HCT116 (cell line): Measurements from ENCODE around the gene MCF2L2. TPM values are rescaled to one million over a fixed set of nuclear protein-coding genes. Genes with fewer than 3 reads are reported as not detected.

Source experiments
- ATAC-seq: fragments of 200-7000 bp; cut with Tn5 transposase; 2 replicates; pipeline ENCODE4 v1.9.1; 2020; ENCODE audit warnings: mild to moderate bottlenecking, moderate library complexity
- BruUV-seq: library from RNA; stranded (reverse); fragments of 400-500 nt; replicated peaks from 2 replicates; lab custom pipeline; 2021; lab: Mats Ljungman, UMichigan
- CTCF ChIA-PET: fragments of 300-600 bp; sonication (Branson Sonifier 250); formaldehyde crosslinking; loops from one replicate; lab custom pipeline; 2021; ENCODE audit warnings: antibody characterized with exemption; lab: Charles Lee
- POLR2A ChIA-PET: fragments of 300-600, 350-600 bp; sonication (Branson Sonifier 250); formaldehyde crosslinking; loops from one replicate; lab custom pipeline; 2021; ENCODE audit warnings: antibody characterized with exemption; lab: Charles Lee
- RAD21 ChIA-PET, 2 experiments: fragments of 300-600 bp; sonication (Branson Sonifier 250); formaldehyde crosslinking; loops; one replicate each; lab custom pipeline; 2023; ENCODE audit warnings: low total read pairs in 2 of 2; ENCODE audit not compliant: uncharacterized antibody in 2 of 2, unreplicated experiment in 2 of 2, low non-redundant PET in 1 of 2; lab: Charles Lee
- DNase-seq: peaks from one replicate; pipeline ENCODE4 v3.0.0-alpha.2; 2010; ENCODE audit warnings: low read depth, low spot score
- H2AFZ ChIP-seq: fragments of 200-600 bp; shearing (Covaris generic), sonication (generic); 2 replicates; pipeline ENCODE4 v1.6.1; 2017; ENCODE audit warnings: low read depth, mixed run types, mixed read lengths, antibody characterized with exemption, low read length; ENCODE audit not compliant: poor library complexity, severe bottlenecking
- H3K27ac ChIP-seq: 2 replicates; pipeline ENCODE4 v1.5.1; 2012; ENCODE audit warnings: low read depth, low read length
- H3K27me3 ChIP-seq: fragments of 200-600 bp; sonication (generic); 2 replicates; pipeline ENCODE4 v1.6.1; 2016; ENCODE audit warnings: mixed run types, low read length, mixed read lengths; ENCODE audit not compliant: insufficient read depth
- H3K36me3 ChIP-seq, 2 experiments: fragments of 200-500 bp in 1 of 2; fragments of 200-600 bp in 1 of 2; sonication (Bioruptor generic) in 1 of 2; sonication (generic) in 1 of 2; 2 replicates each; pipeline versions ENCODE4 v1.5.1 to v1.6.1; 2014 to 2016; ENCODE audit warnings: low read length in 2 of 2, inconsistent platforms in 1 of 2, mixed read lengths in 1 of 2, mixed run types in 1 of 2; ENCODE audit not compliant: insufficient read depth in 2 of 2, control insufficient read depth in 1 of 2
- H3K4me1 ChIP-seq, 2 experiments: fragments of 200-600 bp in 1 of 2; sonication (generic) in 1 of 2; 2 replicates each; pipeline versions ENCODE4 v1.5.1 to v1.6.1; 2012 to 2017; ENCODE audit warnings: low read length in 2 of 2, inconsistent platforms in 1 of 2, mild to moderate bottlenecking in 1 of 2, mixed read lengths in 1 of 2, mixed run types in 1 of 2, moderate library complexity in 1 of 2; ENCODE audit not compliant: insufficient read depth in 2 of 2, control insufficient read depth in 1 of 2
- H3K4me2 ChIP-seq: fragments of 200-600 bp; sonication (generic); 2 replicates; pipeline ENCODE4 v1.6.1; 2017; ENCODE audit warnings: mixed run types, low read length, mixed read lengths
- H3K4me3 ChIP-seq, 2 experiments: fragments of 200-600 bp in 1 of 2; sonication (generic) in 1 of 2; replicated peaks in 1 of 2; 2 replicates each; pipeline ENCODE4 v1.5.1; 2011 to 2016; ENCODE audit warnings: low read length in 2 of 2, control low read depth in 1 of 2, low read depth in 1 of 2, mild to moderate bottlenecking in 1 of 2, mixed read lengths in 1 of 2, mixed run types in 1 of 2
- H3K79me2 ChIP-seq: fragments of 200-600 bp; sonication (generic); 2 replicates; pipeline ENCODE4 v1.6.1; 2017; ENCODE audit warnings: mild to moderate bottlenecking, mixed run types, low read length, moderate library complexity, mixed read lengths; ENCODE audit not compliant: insufficient read depth
- H3K9ac ChIP-seq: fragments of 200-600 bp; sonication (generic); 2 replicates; pipeline ENCODE4 v1.6.1; 2016; ENCODE audit warnings: low read length, mixed read lengths
- H3K9me2 ChIP-seq: fragments of 200-600 bp; sonication (generic), shearing (Covaris generic); 2 replicates; pipeline ENCODE4 v1.6.1; 2017; ENCODE audit warnings: mixed run types, mild to moderate bottlenecking, moderate library complexity; ENCODE audit not compliant: insufficient read depth
- H3K9me3 ChIP-seq, 2 experiments: fragments of 200-500 bp in 1 of 2; fragments of 200-600 bp in 1 of 2; sonication (Bioruptor generic) in 1 of 2; sonication (generic) in 1 of 2; 2 replicates each; pipeline ENCODE4 v1.6.1; 2014 to 2017; ENCODE audit warnings: low read length in 2 of 2, mixed read lengths in 2 of 2, inconsistent platforms in 1 of 2, low read depth in 1 of 2, mild to moderate bottlenecking in 1 of 2, mixed run types in 1 of 2, moderate library complexity in 1 of 2; ENCODE audit not compliant: control insufficient read depth in 1 of 2, insufficient read depth in 1 of 2
- H4K20me1 ChIP-seq: fragments of 200-600 bp; sonication (generic), shearing (Covaris generic); 2 replicates; pipeline ENCODE4 v1.6.1; 2017; ENCODE audit warnings: mixed run types, mild to moderate bottlenecking, moderate library complexity; ENCODE audit not compliant: insufficient read depth
- CBX3 ChIP-seq: IDR thresholded peaks from 2 replicates; pipeline ENCODE4 v1.6.1; 2012; ENCODE audit warnings: low read depth
- EGR1 ChIP-seq: IDR thresholded peaks from 2 replicates; pipeline ENCODE4 v1.6.1; 2012; ENCODE audit warnings: low read depth
- EZH2 ChIP-seq: fragments of 200-600 bp; sonication (generic); IDR thresholded peaks from 2 replicates; pipeline ENCODE4 v1.6.1; 2017; ENCODE audit warnings: antibody characterized with exemption, mixed run types
- FOSL1 ChIP-seq: IDR thresholded peaks from 2 replicates; pipeline ENCODE4 v1.6.1; 2012; ENCODE audit warnings: low read depth
- JUND ChIP-seq: IDR thresholded peaks from 2 replicates; pipeline ENCODE4 v1.6.1; 2012
- POLR2A ChIP-seq: IDR thresholded peaks from 2 replicates; pipeline ENCODE4 v1.7.0; 2011; ENCODE audit warnings: borderline replicate concordance; ENCODE audit not compliant: insufficient read depth, insufficient read length; ENCODE audit errors: extremely low read depth
- RAD21 ChIP-seq: IDR thresholded peaks from 2 replicates; pipeline ENCODE4 v1.6.1; 2012; ENCODE audit warnings: low read depth, mild to moderate bottlenecking
- SP1 ChIP-seq: IDR thresholded peaks from 2 replicates; pipeline ENCODE4 v1.6.1; 2012; ENCODE audit warnings: low read depth
- SRF ChIP-seq: IDR thresholded peaks from 2 replicates; pipeline ENCODE4 v1.6.1; 2012; ENCODE audit warnings: low read depth
- TCF7L2 ChIP-seq: IDR thresholded peaks from 2 replicates; pipeline ENCODE4 v1.7.0; 2011; ENCODE audit warnings: borderline replicate concordance, inconsistent platforms; ENCODE audit not compliant: insufficient read depth, insufficient read length; ENCODE audit errors: extremely low read depth
- YY1 ChIP-seq: IDR thresholded peaks from 2 replicates; pipeline ENCODE4 v1.6.1; 2011; ENCODE audit warnings: low read length, low read depth, moderate library complexity, mild to moderate bottlenecking; ENCODE audit not compliant: insufficient replicate concordance; ENCODE audit errors: extremely low read depth
- ZFX ChIP-seq: fragments of 450-650 bp; IDR thresholded peaks from 2 replicates; pipeline ENCODE4 v1.6.1; 2017
- ZNF274 ChIP-seq: fragments of 200-500 bp; sonication (Bioruptor generic); IDR thresholded peaks from 2 replicates; pipeline ENCODE4 v1.6.1; 2014; ENCODE audit warnings: mild to moderate bottlenecking, low read depth, low read length, inconsistent platforms
- intact Hi-C: fragments of 100-400 bp; cut with micrococcal nuclease; formaldehyde crosslinking; loops from 2 replicates; pipeline ENCODE4 v1.10.0; 2022
- total RNA-seq: library from RNA; stranded (reverse); gene quantifications from one replicate; pipeline ENCODE4 v1.2.1, GENCODE V29; 2021; ENCODE audit not compliant: unreplicated experiment
- TF ChIP-seq, protein P1 (sequence below): IDR thresholded peaks from 2 replicates; pipeline ENCODE4 v1.6.1; 2012
- TF ChIP-seq, protein P2 (sequence below): IDR thresholded peaks from 2 replicates; pipeline ENCODE4 v1.6.1; 2011; ENCODE audit warnings: mild to moderate bottlenecking, low read length, moderate library complexity; ENCODE audit not compliant: insufficient replicate concordance; ENCODE audit errors: extremely low read depth
- TF ChIP-seq, protein P3 (sequence below), 3 experiments: fragments of 200-600 bp in 1 of 3; sonication (generic) in 1 of 3; IDR thresholded peaks in 2 of 3; conservative IDR thresholded peaks in 1 of 3; 2 replicates each; pipeline ENCODE4 v1.5.1; 2012 to 2017; ENCODE audit warnings: low read depth in 2 of 3, low read length in 2 of 3, antibody characterized with exemption in 1 of 3, borderline replicate concordance in 1 of 3, control low read depth in 1 of 3, mild to moderate bottlenecking in 1 of 3, mixed read lengths in 1 of 3, mixed run types in 1 of 3, moderate library complexity in 1 of 3; ENCODE audit not compliant: insufficient read depth in 1 of 3
- TF ChIP-seq, protein P4 (sequence below): IDR thresholded peaks from 2 replicates; pipeline ENCODE4 v1.6.1; 2012; ENCODE audit warnings: low read depth

Gene MCF2L2
- total RNA-seq, 1 experiment from 2014 or later: 1.5 TPM

DNA sequence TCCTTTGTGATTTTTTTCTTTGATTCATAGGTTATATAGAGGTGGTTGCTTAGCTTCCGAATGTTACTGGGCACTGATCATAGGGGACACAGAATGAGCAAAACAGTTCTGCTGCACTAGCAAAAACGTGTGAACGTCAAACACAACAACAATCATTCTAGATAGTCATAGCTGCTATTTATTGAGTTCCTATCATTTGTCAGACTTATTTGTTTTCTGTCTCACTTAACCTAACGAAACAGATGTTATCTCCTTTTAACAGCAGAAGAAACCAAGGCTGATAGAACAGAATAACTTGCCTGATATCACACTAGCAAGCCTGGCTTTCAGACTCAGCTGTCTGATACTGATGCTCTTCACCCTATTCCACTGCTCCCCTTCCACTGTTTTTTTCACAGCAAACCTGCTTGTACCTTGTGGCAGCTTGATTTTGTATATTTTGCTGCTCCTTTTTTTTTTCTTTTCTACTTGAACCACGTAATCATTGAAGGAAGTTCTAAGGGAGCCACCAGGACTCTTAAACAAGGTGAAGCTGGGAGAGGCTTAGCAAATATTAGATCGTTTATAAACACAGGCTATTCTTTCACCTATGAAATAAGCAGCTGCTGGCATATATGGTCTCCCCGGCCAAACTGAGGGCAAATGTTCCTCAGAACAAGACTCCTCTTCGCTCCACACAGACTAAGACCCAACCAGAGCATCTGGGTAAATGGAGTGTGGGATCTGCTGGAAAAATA lies 78.8 kb downstream of the MCF2L2 start:
- no peak overlapping the region for H3K4me2 ChIP-seq
- ChIA-PET CTCF (no interaction called here), RAD21 (no interaction called here), POLR2A (no interaction called here)
- H2AFZ ChIP-seq: no peak overlapping the region
- no peaks in the 10 kb centered on the region for H3K36me3 ChIP-seq
- no peaks in the 10 kb centered on the region for H4K20me1 ChIP-seq
- no peak overlapping the region for H3K27ac ChIP-seq
- DNase-seq (no peak), ATAC-seq (no peak)
- H3K27me3 ChIP-seq: no peaks in the 10 kb centered on the region
- TF ChIP-seq, protein P1, sequence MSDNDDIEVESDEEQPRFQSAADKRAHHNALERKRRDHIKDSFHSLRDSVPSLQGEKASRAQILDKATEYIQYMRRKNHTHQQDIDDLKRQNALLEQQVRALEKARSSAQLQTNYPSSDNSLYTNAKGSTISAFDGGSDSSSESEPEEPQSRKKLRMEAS: no peak
- TF ChIP-seq, protein P2, sequence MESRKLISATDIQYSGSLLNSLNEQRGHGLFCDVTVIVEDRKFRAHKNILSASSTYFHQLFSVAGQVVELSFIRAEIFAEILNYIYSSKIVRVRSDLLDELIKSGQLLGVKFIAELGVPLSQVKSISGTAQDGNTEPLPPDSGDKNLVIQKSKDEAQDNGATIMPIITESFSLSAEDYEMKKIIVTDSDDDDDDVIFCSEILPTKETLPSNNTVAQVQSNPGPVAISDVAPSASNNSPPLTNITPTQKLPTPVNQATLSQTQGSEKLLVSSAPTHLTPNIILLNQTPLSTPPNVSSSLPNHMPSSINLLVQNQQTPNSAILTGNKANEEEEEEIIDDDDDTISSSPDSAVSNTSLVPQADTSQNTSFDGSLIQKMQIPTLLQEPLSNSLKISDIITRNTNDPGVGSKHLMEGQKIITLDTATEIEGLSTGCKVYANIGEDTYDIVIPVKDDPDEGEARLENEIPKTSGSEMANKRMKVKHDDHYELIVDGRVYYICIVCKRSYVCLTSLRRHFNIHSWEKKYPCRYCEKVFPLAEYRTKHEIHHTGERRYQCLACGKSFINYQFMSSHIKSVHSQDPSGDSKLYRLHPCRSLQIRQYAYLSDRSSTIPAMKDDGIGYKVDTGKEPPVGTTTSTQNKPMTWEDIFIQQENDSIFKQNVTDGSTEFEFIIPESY: no peak
- TF ChIP-seq EZH2: no peak
- no peak for TF ChIP-seq SRF
- no peak for TF ChIP-seq YY1
- TF ChIP-seq, protein P3, sequence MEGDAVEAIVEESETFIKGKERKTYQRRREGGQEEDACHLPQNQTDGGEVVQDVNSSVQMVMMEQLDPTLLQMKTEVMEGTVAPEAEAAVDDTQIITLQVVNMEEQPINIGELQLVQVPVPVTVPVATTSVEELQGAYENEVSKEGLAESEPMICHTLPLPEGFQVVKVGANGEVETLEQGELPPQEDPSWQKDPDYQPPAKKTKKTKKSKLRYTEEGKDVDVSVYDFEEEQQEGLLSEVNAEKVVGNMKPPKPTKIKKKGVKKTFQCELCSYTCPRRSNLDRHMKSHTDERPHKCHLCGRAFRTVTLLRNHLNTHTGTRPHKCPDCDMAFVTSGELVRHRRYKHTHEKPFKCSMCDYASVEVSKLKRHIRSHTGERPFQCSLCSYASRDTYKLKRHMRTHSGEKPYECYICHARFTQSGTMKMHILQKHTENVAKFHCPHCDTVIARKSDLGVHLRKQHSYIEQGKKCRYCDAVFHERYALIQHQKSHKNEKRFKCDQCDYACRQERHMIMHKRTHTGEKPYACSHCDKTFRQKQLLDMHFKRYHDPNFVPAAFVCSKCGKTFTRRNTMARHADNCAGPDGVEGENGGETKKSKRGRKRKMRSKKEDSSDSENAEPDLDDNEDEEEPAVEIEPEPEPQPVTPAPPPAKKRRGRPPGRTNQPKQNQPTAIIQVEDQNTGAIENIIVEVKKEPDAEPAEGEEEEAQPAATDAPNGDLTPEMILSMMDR (IDR thresholded peaks at IDR 0.05 in 2 of 3, conservative IDR thresholded peaks at IDR 0.05 in 1 of 3; ENCODE audit: borderline replicate concordance in 1 of 3, insufficient read depth in 1 of 3, low read depth in 2 of 3, low read length in 2 of 3): no peak
- no peak for TF ChIP-seq FOSL1
- TF ChIP-seq POLR2A: no peak
- no peak for TF ChIP-seq EGR1
- no peak for TF ChIP-seq SP1
- TF ChIP-seq ZFX: no peak
- no peak for TF ChIP-seq CBX3
- no peak for TF ChIP-seq ZNF274
- TF ChIP-seq TCF7L2: no peak
- TF ChIP-seq JUND: no peak
- TF ChIP-seq, protein P4, sequence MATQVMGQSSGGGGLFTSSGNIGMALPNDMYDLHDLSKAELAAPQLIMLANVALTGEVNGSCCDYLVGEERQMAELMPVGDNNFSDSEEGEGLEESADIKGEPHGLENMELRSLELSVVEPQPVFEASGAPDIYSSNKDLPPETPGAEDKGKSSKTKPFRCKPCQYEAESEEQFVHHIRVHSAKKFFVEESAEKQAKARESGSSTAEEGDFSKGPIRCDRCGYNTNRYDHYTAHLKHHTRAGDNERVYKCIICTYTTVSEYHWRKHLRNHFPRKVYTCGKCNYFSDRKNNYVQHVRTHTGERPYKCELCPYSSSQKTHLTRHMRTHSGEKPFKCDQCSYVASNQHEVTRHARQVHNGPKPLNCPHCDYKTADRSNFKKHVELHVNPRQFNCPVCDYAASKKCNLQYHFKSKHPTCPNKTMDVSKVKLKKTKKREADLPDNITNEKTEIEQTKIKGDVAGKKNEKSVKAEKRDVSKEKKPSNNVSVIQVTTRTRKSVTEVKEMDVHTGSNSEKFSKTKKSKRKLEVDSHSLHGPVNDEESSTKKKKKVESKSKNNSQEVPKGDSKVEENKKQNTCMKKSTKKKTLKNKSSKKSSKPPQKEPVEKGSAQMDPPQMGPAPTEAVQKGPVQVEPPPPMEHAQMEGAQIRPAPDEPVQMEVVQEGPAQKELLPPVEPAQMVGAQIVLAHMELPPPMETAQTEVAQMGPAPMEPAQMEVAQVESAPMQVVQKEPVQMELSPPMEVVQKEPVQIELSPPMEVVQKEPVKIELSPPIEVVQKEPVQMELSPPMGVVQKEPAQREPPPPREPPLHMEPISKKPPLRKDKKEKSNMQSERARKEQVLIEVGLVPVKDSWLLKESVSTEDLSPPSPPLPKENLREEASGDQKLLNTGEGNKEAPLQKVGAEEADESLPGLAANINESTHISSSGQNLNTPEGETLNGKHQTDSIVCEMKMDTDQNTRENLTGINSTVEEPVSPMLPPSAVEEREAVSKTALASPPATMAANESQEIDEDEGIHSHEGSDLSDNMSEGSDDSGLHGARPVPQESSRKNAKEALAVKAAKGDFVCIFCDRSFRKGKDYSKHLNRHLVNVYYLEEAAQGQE: no peak
- no peak for TF ChIP-seq RAD21
- BruUV-seq: no TSS peak
- H3K9me2 ChIP-seq: no peaks in the 10 kb centered on the region
- H3K4me3 ChIP-seq: no peak overlapping the region
- H3K79me2 ChIP-seq: no peaks in the 10 kb centered on the region
- no peaks in the 10 kb centered on the region for H3K9me3 ChIP-seq
- intact Hi-C loops: no loop called here
- H3K9ac ChIP-seq: no peak overlapping the region
- H3K4me1 ChIP-seq: no peaks in the 10 kb centered on the region
